Neural cell (in vitro differentiated cells): ENCODE data around the gene GFPT1. TPM values are rescaled to one million over a fixed set of nuclear protein-coding genes. Genes with fewer than 3 reads are reported as not detected.

ENCODE experiments used
- H2AFZ ChIP-seq: fragments of 200-600, 300-800 bp; sonication (generic), shearing (Covaris generic); 2 replicates; pipeline ENCODE4 v1.6.0; 2014; ENCODE audit warnings: low read depth, mild to moderate bottlenecking, antibody characterized with exemption, low read length, moderate library complexity
- H3F3A ChIP-seq: fragments of 200-600 bp; shearing (Covaris generic); 2 replicates; pipeline ENCODE4 v1.6.1; 2016; ENCODE audit warnings: mild to moderate bottlenecking, moderate library complexity, mixed read lengths, antibody characterized with exemption, low read length; ENCODE audit not compliant: insufficient read depth, poor library complexity, severe bottlenecking
- H3K27ac ChIP-seq: fragments of 200-600, 300-800 bp; sonication (generic), shearing (Covaris generic); 2 replicates; pipeline ENCODE4 v1.5.1; 2014; ENCODE audit warnings: mild to moderate bottlenecking, low read length, moderate library complexity
- H3K27me3 ChIP-seq: fragments of 300-800, 200-600 bp; sonication (generic), shearing (Covaris generic); 2 replicates; pipeline ENCODE4 v1.6.0; 2014; ENCODE audit warnings: mild to moderate bottlenecking, low read depth, low read length, moderate library complexity; ENCODE audit not compliant: insufficient read depth
- H3K36me3 ChIP-seq: fragments of 300-800, 200-600 bp; sonication (generic), shearing (Covaris generic); 2 replicates; pipeline ENCODE4 v1.5.1; 2014; ENCODE audit warnings: mild to moderate bottlenecking, antibody characterized with exemption, low read length, moderate library complexity; ENCODE audit not compliant: insufficient read depth
- H3K4me2 ChIP-seq: fragments of 300-800, 200-600 bp; sonication (generic), shearing (Covaris generic); 2 replicates; pipeline ENCODE4 v1.6.0; 2014; ENCODE audit warnings: mild to moderate bottlenecking, low read length
- H3K4me3 ChIP-seq: fragments of 300-800, 200-600 bp; sonication (generic), shearing (Covaris generic); 2 replicates; pipeline ENCODE4 v1.5.1; 2014; ENCODE audit warnings: mild to moderate bottlenecking, low read length, moderate library complexity
- H3K79me2 ChIP-seq: fragments of 200-600 bp; shearing (Covaris generic); replicated peaks from 2 replicates; pipeline ENCODE4 v1.6.0; 2014; ENCODE audit warnings: mild to moderate bottlenecking, low read length, moderate library complexity; ENCODE audit not compliant: insufficient read depth
- H3K9ac ChIP-seq: fragments of 300-800, 200-600 bp; sonication (generic), shearing (Covaris generic); 2 replicates; pipeline ENCODE4 v1.6.1; 2016; ENCODE audit warnings: mild to moderate bottlenecking, low read length, mixed read lengths
- H3K9me2 ChIP-seq: fragments of 200-600 bp; shearing (Covaris generic); 2 replicates; pipeline ENCODE4 v1.6.1; 2016; ENCODE audit warnings: mild to moderate bottlenecking, low read length, mixed read lengths; ENCODE audit not compliant: insufficient read depth
- H3K9me3 ChIP-seq: fragments of 200-600, 300-800 bp; sonication (generic), shearing (Covaris generic); 2 replicates; pipeline ENCODE4 v1.6.1; 2016; ENCODE audit warnings: mild to moderate bottlenecking, mixed run types, low read length, moderate library complexity, mixed read lengths
- H4K20me1 ChIP-seq: fragments of 200-600 bp; shearing (Covaris generic); 2 replicates; pipeline ENCODE4 v1.6.1; 2016; ENCODE audit warnings: mild to moderate bottlenecking, mixed run types; ENCODE audit not compliant: insufficient read depth
- EP300 ChIP-seq: fragments of 450-650 bp; conservative IDR thresholded peaks from 2 replicates; pipeline ENCODE4 v1.6.1; 2014; ENCODE audit warnings: antibody characterized with exemption, mild to moderate bottlenecking, moderate library complexity; ENCODE audit not compliant: poor library complexity, severe bottlenecking
- EZH2 ChIP-seq: fragments of 200-600, 300-800 bp; shearing (Covaris generic), sonication (generic); IDR thresholded peaks from 2 replicates; pipeline ENCODE4 v1.6.1; 2014; ENCODE audit warnings: antibody characterized with exemption, low read length, borderline replicate concordance, mild to moderate bottlenecking; ENCODE audit not compliant: insufficient read depth, poor library complexity, severe bottlenecking
- MXI1 ChIP-seq: fragments of 450-650 bp; conservative IDR thresholded peaks from 2 replicates; pipeline ENCODE4 v1.6.1; 2014; ENCODE audit warnings: antibody characterized with exemption, mild to moderate bottlenecking; ENCODE audit not compliant: poor library complexity, severe bottlenecking
- POLR2AphosphoS5 ChIP-seq: IDR thresholded peaks from 2 replicates; pipeline ENCODE4 v1.6.1; 2012
- RAD21 ChIP-seq: fragments of 450-650 bp; conservative IDR thresholded peaks from 2 replicates; pipeline ENCODE4 v1.6.1; 2014; ENCODE audit warnings: antibody characterized with exemption, mild to moderate bottlenecking, moderate library complexity
- SMC3 ChIP-seq: fragments of 450-650 bp; conservative IDR thresholded peaks from 2 replicates; pipeline ENCODE4 v1.6.1; 2014; ENCODE audit warnings: antibody characterized with exemption, mild to moderate bottlenecking, moderate library complexity; ENCODE audit not compliant: poor library complexity
- TAF1 ChIP-seq: IDR thresholded peaks from 2 replicates; pipeline ENCODE4 v1.6.1; 2012; ENCODE audit warnings: low read depth
- polyA plus RNA-seq: library from polyadenylated mRNA; depleted of rRNA; stranded (reverse); fragments of >200 nt; gene quantifications from 2 replicates; pipeline ENCODE4 v1.2.3, GENCODE V29; 2014
- TF ChIP-seq, protein P1 (sequence below): IDR thresholded peaks from 2 replicates; pipeline ENCODE4 v1.6.1; 2012; ENCODE audit warnings: borderline replicate concordance
- TF ChIP-seq, protein P2 (sequence below): fragments of 450-650 bp; IDR thresholded peaks from 2 replicates; pipeline ENCODE4 v1.5.1; 2014; ENCODE audit warnings: antibody characterized with exemption, mild to moderate bottlenecking, moderate library complexity; ENCODE audit not compliant: poor library complexity, severe bottlenecking

The GFPT1 gene
- polyA plus RNA-seq, 1 donor from 2014 or later = 39.4 TPM

DNA sequence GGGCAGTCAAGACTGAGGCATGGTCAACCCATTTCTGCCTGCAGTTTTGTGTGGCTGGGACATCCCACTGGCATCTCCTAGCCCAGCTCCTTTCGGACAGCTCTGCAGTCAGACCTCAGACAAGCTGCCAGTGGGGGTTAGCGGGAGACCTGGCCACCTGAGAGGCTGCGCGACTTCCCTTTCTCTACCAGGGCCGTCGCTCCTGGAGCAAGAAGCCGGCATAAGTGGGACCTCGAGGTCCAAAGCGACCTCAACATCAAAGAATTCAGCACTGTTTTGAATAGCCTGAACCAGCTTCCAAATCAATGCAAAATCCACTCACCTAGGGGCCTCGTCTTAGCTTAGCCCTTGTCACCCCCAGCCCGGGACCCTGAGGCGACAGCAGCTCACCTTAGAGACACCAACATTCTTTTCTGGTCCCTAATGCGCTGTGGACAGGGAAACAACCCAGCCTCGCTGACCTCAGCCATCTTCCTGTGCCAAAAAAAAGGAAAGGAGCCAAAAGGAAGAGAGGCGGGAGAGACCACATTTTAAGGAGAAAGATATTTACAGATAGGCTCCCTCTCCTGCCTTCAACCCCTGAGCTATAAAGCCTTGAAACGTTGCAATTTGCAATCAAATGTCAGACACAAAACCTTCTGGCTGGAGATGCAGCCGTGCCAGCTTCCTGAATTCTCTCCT is 81.2 kb downstream of the GFPT1 start:
- no peak overlapping the region for H3K4me2 ChIP-seq
- peaks cover 23% of the 10 kb centered on the region for H3K27me3 ChIP-seq
- H3K9me3 ChIP-seq = no peaks in the 10 kb centered on the region
- TF ChIP-seq EP300 (no peak), TAF1 (no peak), RAD21 (no peak), EZH2 (no peak), SMC3 (no peak), POLR2AphosphoS5 (no peak), MXI1 (no peak)
- TF ChIP-seq, protein P1, sequence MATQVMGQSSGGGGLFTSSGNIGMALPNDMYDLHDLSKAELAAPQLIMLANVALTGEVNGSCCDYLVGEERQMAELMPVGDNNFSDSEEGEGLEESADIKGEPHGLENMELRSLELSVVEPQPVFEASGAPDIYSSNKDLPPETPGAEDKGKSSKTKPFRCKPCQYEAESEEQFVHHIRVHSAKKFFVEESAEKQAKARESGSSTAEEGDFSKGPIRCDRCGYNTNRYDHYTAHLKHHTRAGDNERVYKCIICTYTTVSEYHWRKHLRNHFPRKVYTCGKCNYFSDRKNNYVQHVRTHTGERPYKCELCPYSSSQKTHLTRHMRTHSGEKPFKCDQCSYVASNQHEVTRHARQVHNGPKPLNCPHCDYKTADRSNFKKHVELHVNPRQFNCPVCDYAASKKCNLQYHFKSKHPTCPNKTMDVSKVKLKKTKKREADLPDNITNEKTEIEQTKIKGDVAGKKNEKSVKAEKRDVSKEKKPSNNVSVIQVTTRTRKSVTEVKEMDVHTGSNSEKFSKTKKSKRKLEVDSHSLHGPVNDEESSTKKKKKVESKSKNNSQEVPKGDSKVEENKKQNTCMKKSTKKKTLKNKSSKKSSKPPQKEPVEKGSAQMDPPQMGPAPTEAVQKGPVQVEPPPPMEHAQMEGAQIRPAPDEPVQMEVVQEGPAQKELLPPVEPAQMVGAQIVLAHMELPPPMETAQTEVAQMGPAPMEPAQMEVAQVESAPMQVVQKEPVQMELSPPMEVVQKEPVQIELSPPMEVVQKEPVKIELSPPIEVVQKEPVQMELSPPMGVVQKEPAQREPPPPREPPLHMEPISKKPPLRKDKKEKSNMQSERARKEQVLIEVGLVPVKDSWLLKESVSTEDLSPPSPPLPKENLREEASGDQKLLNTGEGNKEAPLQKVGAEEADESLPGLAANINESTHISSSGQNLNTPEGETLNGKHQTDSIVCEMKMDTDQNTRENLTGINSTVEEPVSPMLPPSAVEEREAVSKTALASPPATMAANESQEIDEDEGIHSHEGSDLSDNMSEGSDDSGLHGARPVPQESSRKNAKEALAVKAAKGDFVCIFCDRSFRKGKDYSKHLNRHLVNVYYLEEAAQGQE = no peak
- TF ChIP-seq, protein P2, sequence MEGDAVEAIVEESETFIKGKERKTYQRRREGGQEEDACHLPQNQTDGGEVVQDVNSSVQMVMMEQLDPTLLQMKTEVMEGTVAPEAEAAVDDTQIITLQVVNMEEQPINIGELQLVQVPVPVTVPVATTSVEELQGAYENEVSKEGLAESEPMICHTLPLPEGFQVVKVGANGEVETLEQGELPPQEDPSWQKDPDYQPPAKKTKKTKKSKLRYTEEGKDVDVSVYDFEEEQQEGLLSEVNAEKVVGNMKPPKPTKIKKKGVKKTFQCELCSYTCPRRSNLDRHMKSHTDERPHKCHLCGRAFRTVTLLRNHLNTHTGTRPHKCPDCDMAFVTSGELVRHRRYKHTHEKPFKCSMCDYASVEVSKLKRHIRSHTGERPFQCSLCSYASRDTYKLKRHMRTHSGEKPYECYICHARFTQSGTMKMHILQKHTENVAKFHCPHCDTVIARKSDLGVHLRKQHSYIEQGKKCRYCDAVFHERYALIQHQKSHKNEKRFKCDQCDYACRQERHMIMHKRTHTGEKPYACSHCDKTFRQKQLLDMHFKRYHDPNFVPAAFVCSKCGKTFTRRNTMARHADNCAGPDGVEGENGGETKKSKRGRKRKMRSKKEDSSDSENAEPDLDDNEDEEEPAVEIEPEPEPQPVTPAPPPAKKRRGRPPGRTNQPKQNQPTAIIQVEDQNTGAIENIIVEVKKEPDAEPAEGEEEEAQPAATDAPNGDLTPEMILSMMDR = no peak
- H3K9me2 ChIP-seq = no peaks in the 10 kb centered on the region
- H3K27ac ChIP-seq = no peak overlapping the region
- H2AFZ ChIP-seq = no peak overlapping the region
- no peaks in the 10 kb centered on the region for H3K36me3 ChIP-seq
- no peaks in the 10 kb centered on the region for H4K20me1 ChIP-seq
- no peak overlapping the region for H3K9ac ChIP-seq
- H3F3A ChIP-seq = no peaks in the 10 kb centered on the region
- H3K79me2 ChIP-seq = no peaks in the 10 kb centered on the region
- H3K4me3 ChIP-seq = peak overlapping the region; percentile 61

DNA sequence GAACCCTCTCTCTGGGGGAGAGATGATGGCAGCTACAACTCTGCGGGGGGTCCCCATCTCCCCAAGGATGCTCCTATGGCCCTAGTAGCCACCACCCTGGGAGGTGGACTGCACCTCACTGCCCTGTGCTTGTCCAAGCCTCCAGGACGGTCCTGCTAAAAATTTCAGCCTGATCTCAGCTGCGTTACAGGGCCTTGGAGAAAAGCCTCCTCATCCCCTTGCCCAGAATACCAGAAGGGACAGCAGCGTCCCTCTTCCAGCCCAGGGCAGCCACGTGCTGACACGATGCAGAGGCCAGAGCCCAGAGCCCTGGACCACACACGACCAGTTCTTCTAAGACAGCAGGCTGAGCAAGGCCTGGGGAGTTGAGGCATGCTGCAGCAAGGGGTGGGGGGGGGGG is 81.9 kb downstream of the GFPT1 start:
- Histone ChIP-seq H3K27ac (no peak overlapping the region), H3K36me3 (no peaks in the 10 kb centered on the region), H3F3A (no peaks in the 10 kb centered on the region), H3K9me3 (no peaks in the 10 kb centered on the region), H3K27me3 (peaks cover 23% of the 10 kb centered on the region), H3K79me2 (no peaks in the 10 kb centered on the region), H3K4me2 (no peak overlapping the region), H3K9me2 (no peaks in the 10 kb centered on the region), H4K20me1 (no peaks in the 10 kb centered on the region), H3K4me3 (no peak overlapping the region), H3K9ac (no peak overlapping the region), H2AFZ (no peak overlapping the region)
- TF ChIP-seq EP300 (no peak), EZH2 (no peak), MXI1 (no peak), RAD21 (no peak), SMC3 (no peak), POLR2AphosphoS5 (no peak), TAF1 (no peak)
- TF ChIP-seq, protein P2 = no peak
- TF ChIP-seq, protein P1 = no peak
